ENCODE measurements around the gene DNAJB4.

DNA sequence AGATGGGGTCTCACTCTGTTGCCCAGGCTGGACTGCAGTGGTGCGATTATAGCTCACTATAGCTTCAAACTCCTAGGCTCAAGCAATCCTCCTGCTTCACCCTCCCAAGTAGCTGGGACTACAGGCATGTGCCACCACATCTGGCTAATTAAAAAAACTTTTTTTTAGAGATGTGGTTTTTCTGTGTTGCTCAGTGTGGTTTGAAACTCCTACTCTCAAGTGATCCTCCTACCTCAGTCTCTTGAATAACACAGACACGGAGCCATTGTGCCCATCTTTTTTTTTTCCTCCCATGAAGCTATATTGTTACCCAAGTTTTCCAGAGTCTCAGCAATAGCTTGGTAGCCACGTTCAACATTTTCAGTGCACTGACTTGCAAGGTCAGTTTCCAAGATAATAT lies 43.7 kb downstream of the DNAJB4 start:
- TF ChIP-seq, protein P1, sequence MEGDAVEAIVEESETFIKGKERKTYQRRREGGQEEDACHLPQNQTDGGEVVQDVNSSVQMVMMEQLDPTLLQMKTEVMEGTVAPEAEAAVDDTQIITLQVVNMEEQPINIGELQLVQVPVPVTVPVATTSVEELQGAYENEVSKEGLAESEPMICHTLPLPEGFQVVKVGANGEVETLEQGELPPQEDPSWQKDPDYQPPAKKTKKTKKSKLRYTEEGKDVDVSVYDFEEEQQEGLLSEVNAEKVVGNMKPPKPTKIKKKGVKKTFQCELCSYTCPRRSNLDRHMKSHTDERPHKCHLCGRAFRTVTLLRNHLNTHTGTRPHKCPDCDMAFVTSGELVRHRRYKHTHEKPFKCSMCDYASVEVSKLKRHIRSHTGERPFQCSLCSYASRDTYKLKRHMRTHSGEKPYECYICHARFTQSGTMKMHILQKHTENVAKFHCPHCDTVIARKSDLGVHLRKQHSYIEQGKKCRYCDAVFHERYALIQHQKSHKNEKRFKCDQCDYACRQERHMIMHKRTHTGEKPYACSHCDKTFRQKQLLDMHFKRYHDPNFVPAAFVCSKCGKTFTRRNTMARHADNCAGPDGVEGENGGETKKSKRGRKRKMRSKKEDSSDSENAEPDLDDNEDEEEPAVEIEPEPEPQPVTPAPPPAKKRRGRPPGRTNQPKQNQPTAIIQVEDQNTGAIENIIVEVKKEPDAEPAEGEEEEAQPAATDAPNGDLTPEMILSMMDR (IDR thresholded peaks at IDR 0.05) = no peak
- no peak for TF ChIP-seq POLR2AphosphoS5 (IDR thresholded peaks at IDR 0.05)
- no peak for TF ChIP-seq POLR2A (IDR thresholded peaks at IDR 0.05)
